HepG2 (cell line): ENCODE data around the gene SNRPF. TPM values are rescaled to one million over a fixed set of nuclear protein-coding genes. Genes with fewer than 3 reads are reported as not detected.

Experiments used
- DNMT1 ChIP-seq: sonication (generic); formaldehyde crosslinking; IDR thresholded peaks from 2 replicates; pipeline ENCODE4 v1.5.1; 2020; ENCODE audit warnings: mild to moderate bottlenecking, missing genetic modification reagents
- ELK4 ChIP-seq: sonication (generic); formaldehyde crosslinking; IDR thresholded peaks from 2 replicates; pipeline ENCODE4 v1.9.0; 2021; ENCODE audit warnings: missing genetic modification reagents, borderline replicate concordance
- ETS1 ChIP-seq: sonication (generic); formaldehyde crosslinking; IDR thresholded peaks from 2 replicates; pipeline ENCODE4 v1.4.0; 2020; ENCODE audit warnings: missing genetic modification reagents
- EZH2 ChIP-seq: conservative IDR thresholded peaks from 2 replicates; pipeline ENCODE4 v1.6.1; 2012; ENCODE audit warnings: mild to moderate bottlenecking, low read depth, low read length, moderate library complexity
- FOXO4 ChIP-seq: sonication (generic); formaldehyde crosslinking; conservative IDR thresholded peaks from 2 replicates; pipeline ENCODE4 v1.8.1; 2023; ENCODE audit warnings: missing genetic modification reagents
- MIXL1 ChIP-seq: IDR thresholded peaks from 2 replicates; pipeline ENCODE4 v1.6.1; 2016
- MLX ChIP-seq: IDR thresholded peaks from 2 replicates; pipeline ENCODE4 v1.6.1; 2016
- MTA3 ChIP-seq: sonication (generic); formaldehyde crosslinking; IDR thresholded peaks from 2 replicates; pipeline ENCODE4 v1.4.0; 2020; ENCODE audit warnings: missing genetic modification reagents
- NCOA1 ChIP-seq: sonication (generic); formaldehyde crosslinking; IDR thresholded peaks from 2 replicates; pipeline ENCODE4 v1.9.0; 2021; ENCODE audit warnings: missing genetic modification reagents
- PITX1 ChIP-seq: sonication (generic); formaldehyde crosslinking; IDR thresholded peaks from 2 replicates; pipeline ENCODE4 v1.5.1; 2020; ENCODE audit warnings: mild to moderate bottlenecking, missing genetic modification reagents
- PTBP1 ChIP-seq: fragments of 200-400 bp; formaldehyde crosslinking; IDR thresholded peaks from 2 replicates; pipeline ENCODE4 v1.6.1; 2018; ENCODE audit warnings: low read length, low read depth; ENCODE audit not compliant: poor library complexity, severe bottlenecking
- REXO4 ChIP-seq: sonication (generic); formaldehyde crosslinking; IDR thresholded peaks from 2 replicates; pipeline ENCODE4 v1.8.0; 2022; ENCODE audit warnings: missing genetic modification reagents, mild to moderate bottlenecking, borderline replicate concordance
- RFX1 ChIP-seq: fragments of 450-650 bp; IDR thresholded peaks from 2 replicates; pipeline ENCODE4 v1.6.1; 2017
- SMYD3 ChIP-seq: sonication (generic); formaldehyde crosslinking; IDR thresholded peaks from 2 replicates; pipeline ENCODE4 v1.8.1; 2023; ENCODE audit warnings: mild to moderate bottlenecking, missing genetic modification reagents
- SOX13 ChIP-seq, 3 experiments: fragments of 450-650 bp in 1 of 3; sonication (generic) in 1 of 3; formaldehyde crosslinking in 1 of 3; IDR thresholded peaks in 2 of 3; conservative IDR thresholded peaks in 1 of 3; 2 replicates each; pipeline versions ENCODE4 v1.5.0 to v1.6.1; 2016 to 2020; ENCODE audit warnings: antibody characterized with exemption in 1 of 3, mild to moderate bottlenecking in 1 of 3, missing compliant biosample characterization in 1 of 3, missing genetic modification reagents in 1 of 3, moderate library complexity in 1 of 3
- TMF1 ChIP-seq: sonication (generic); formaldehyde crosslinking; IDR thresholded peaks from 2 replicates; pipeline ENCODE4 v1.8.1; 2022; ENCODE audit warnings: low read depth, missing genetic modification reagents
- WIZ ChIP-seq: sonication (generic); formaldehyde crosslinking; IDR thresholded peaks from 2 replicates; pipeline ENCODE4 v1.5.1; 2020; ENCODE audit warnings: mild to moderate bottlenecking, missing genetic modification reagents
- ZBTB20 ChIP-seq: sonication (generic); formaldehyde crosslinking; IDR thresholded peaks from 2 replicates; pipeline ENCODE4 v1.8.1; 2023; ENCODE audit warnings: missing genetic modification reagents, low read depth, mild to moderate bottlenecking, borderline replicate concordance
- ZNF317 ChIP-seq: sonication (generic); formaldehyde crosslinking; IDR thresholded peaks from 2 replicates; pipeline ENCODE4 v1.5.0; 2020; ENCODE audit warnings: mild to moderate bottlenecking, missing genetic modification reagents
- ZNF343 ChIP-seq: sonication (generic); formaldehyde crosslinking; IDR thresholded peaks from 2 replicates; pipeline ENCODE4 v1.4.0; 2020; ENCODE audit warnings: mild to moderate bottlenecking, missing genetic modification reagents
- ZNF678 ChIP-seq: sonication (generic); formaldehyde crosslinking; IDR thresholded peaks from 2 replicates; pipeline ENCODE4 v1.4.0; 2020; ENCODE audit warnings: mild to moderate bottlenecking, missing genetic modification reagents
- ZNF761 ChIP-seq: sonication (generic); formaldehyde crosslinking; conservative IDR thresholded peaks from 2 replicates; pipeline ENCODE4 v1.4.0; 2020; ENCODE audit warnings: mild to moderate bottlenecking, missing genetic modification reagents
- ZNF768 ChIP-seq: sonication (generic); formaldehyde crosslinking; IDR thresholded peaks from 2 replicates; pipeline ENCODE4 v1.4.0; 2020; ENCODE audit warnings: missing genetic modification reagents
- ZSCAN21 ChIP-seq: sonication (generic); formaldehyde crosslinking; IDR thresholded peaks from 2 replicates; pipeline ENCODE4 v1.8.0; 2022; ENCODE audit warnings: mild to moderate bottlenecking, missing genetic modification reagents, moderate library complexity, borderline replicate concordance
- ZSCAN9 ChIP-seq: IDR thresholded peaks from 2 replicates; pipeline ENCODE4 v1.6.1; 2016; ENCODE audit warnings: borderline replicate concordance
- polyA plus RNA-seq, 8 experiments: library from polyadenylated mRNA; depleted of rRNA in 3 of 8; stranded (reverse) in 7 of 8; unstranded in 1 of 8; fragments of >200 nt; fragmentation: Illumina TruSeq in 4 of 8; extraction: Trizol in 4 of 8; gene quantifications; 2 replicates each; pipeline versions ENCODE4 v1.2.1 to v1.2.3, GENCODE V29; 2011 to 2016; ENCODE audit warnings: low read depth in 4 of 8, missing spikeins in 1 of 8, mixed read lengths in 1 of 8; ENCODE audit not compliant: insufficient read depth in 1 of 8
- total RNA-seq, 5 experiments: library from RNA; depleted of rRNA; stranded (reverse); fragments of >200 nt; fragmentation: Illumina TruSeq; extraction: Trizol; gene quantifications; 2 replicates each; pipeline ENCODE4 v1.2.3, GENCODE V29; 2016; ENCODE audit warnings: low read depth in 1 of 5

The SNRPF gene
- total and polyA plus RNA-seq, 2 of the 13 experiments (the other 11 are each of a cell fraction or from before 2014, with no cell fraction given) = 31.7 to 77.2 TPM

- TF ChIP-seq FOXO4 (no peak), MLX (CRISPR knock-in tag) (no peak), TMF1 (CRISPR knock-in tag) (no peak), SOX13 (IDR thresholded peaks at IDR 0.05) (no peak), SOX13 (CRISPR knock-in tag; conservative IDR thresholded peaks at IDR 0.05 in 1 of 2, IDR thresholded peaks at IDR 0.05 in 1 of 2) (0 out of 4 replicates have a peak, but pooled peaks of 1 of the 2 experiments have one; percentile 24), WIZ (CRISPR knock-in tag) (peak; percentile 72; the same call in 1 of the 2 replicates), SMYD3 (0 out of 2 replicates have a peak, but pooled peaks have one; percentile 17), DNMT1 (CRISPR knock-in tag) (no peak), RFX1 (peak; percentile 97), ZNF317 (CRISPR knock-in tag) (no peak), EZH2 (no peak), REXO4 (no peak), ZNF678 (CRISPR knock-in tag) (0 out of 2 replicates have a peak, but pooled peaks have one; percentile 80), ZNF343 (CRISPR knock-in tag) (peak; percentile 92), MTA3 (no peak), NCOA1 (CRISPR knock-in tag) (no peak; the same call in 1 of the 2 replicates), PTBP1 (no peak), MIXL1 (CRISPR knock-in tag) (peak; percentile 29; the same call in 1 of the 2 replicates), ZNF768 (peak; percentile 64; the same call in 1 of the 2 replicates), ZBTB20 (peak; percentile 80; the same call in 1 of the 2 replicates), PITX1 (CRISPR knock-in tag) (0 out of 2 replicates have a peak, but pooled peaks have one; percentile 51), ZSCAN9 (CRISPR knock-in tag) (no peak; the same call in 1 of the 2 replicates), ZNF761 (CRISPR knock-in tag) (no peak), ELK4 (CRISPR knock-in tag) (no peak), ZSCAN21 (peak; percentile 30; the same call in 1 of the 2 replicates), ETS1 (no peak)
These were observed at the start of gene SNRPF (continued) for GRCh38 chr12:95858451-95859343.
